ENCODE results near the gene CCDC192. TPM values are rescaled to one million over a fixed set of nuclear protein-coding genes. Genes with fewer than 3 reads are reported as not detected.

CCDC192 gene
- total RNA-seq, 1 donor from 2014 or later: not detected

DNA sequence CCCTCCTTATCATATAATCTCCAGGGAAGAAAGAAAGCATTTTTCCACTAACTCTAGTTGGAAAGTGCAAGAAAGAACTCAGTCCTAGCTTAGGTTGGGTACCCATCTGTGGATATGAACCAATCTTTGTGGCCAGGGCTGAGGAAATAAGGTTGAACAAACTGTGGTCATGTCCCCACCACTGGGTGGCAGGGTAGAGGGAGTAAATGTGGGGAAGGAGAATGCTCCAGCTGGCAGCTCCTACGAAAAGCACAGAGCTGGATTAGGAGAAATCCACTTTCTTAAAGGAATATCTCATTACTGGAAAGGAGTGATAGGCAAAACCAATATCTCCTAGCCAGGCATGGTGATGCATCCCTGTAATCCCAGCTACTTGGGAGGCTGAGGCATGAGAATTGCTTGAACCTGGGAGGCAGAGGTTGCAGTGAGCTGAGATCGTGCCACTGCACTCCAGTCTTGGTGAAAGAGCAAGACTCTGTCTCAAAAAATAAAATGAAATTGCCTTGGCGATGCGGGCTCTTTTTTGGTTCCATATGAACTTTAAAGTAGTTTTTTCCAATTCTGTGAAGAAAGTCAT is 175.1 kb downstream of the CCDC192 start:
- no peak for DNase-seq (ENCODE audit: low spot score in 2 of 2)
- peaks cover 0 to 4% of the 10 kb centered on the region in 2 donors for H3K4me1 ChIP-seq
- intact Hi-C loops (cut with DNase I): loop anchor here (5.0 to 10.0 kb wide), 2 partner anchors 207 to 324 kb away; partner anchors contain the start of gene SLC12A2
- no peaks in the 10 kb centered on the region for H3K9me3 ChIP-seq
- no peak overlapping the region for H3K4me3 ChIP-seq
- TF ChIP-seq, protein P1, sequence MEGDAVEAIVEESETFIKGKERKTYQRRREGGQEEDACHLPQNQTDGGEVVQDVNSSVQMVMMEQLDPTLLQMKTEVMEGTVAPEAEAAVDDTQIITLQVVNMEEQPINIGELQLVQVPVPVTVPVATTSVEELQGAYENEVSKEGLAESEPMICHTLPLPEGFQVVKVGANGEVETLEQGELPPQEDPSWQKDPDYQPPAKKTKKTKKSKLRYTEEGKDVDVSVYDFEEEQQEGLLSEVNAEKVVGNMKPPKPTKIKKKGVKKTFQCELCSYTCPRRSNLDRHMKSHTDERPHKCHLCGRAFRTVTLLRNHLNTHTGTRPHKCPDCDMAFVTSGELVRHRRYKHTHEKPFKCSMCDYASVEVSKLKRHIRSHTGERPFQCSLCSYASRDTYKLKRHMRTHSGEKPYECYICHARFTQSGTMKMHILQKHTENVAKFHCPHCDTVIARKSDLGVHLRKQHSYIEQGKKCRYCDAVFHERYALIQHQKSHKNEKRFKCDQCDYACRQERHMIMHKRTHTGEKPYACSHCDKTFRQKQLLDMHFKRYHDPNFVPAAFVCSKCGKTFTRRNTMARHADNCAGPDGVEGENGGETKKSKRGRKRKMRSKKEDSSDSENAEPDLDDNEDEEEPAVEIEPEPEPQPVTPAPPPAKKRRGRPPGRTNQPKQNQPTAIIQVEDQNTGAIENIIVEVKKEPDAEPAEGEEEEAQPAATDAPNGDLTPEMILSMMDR (IDR thresholded peaks at IDR 0.05): no peak
- H3K27me3 ChIP-seq: no peaks in the 10 kb centered on the region
- H3K36me3 ChIP-seq: no peaks in the 10 kb centered on the region
- H3K27ac ChIP-seq: no peak overlapping the region

DNA sequence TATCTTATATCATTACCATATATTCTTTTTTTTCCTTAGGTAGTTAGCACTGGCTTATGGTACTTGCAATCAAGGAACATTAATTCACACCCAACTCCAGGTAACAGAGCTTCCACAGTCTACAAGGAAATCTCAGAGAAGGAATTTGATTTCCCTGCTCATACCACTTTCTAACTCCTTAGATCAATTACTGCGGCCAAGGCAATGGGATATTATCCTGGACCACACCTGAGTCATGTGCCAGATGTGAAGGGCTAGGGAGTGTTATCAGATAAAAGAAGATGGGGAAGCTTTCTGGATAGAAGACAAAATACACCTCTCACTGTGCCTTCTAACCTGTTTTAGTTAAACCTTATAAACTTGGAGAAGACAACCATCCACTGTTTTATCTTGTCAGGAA is 181.2 kb downstream of the CCDC192 start:
- TF ChIP-seq, protein P1 (IDR thresholded peaks at IDR 0.05): no peak
- intact Hi-C loops (cut with DNase I): no loop called here
- DNase-seq (ENCODE audit: low spot score in 2 of 2): no peak

DNA sequence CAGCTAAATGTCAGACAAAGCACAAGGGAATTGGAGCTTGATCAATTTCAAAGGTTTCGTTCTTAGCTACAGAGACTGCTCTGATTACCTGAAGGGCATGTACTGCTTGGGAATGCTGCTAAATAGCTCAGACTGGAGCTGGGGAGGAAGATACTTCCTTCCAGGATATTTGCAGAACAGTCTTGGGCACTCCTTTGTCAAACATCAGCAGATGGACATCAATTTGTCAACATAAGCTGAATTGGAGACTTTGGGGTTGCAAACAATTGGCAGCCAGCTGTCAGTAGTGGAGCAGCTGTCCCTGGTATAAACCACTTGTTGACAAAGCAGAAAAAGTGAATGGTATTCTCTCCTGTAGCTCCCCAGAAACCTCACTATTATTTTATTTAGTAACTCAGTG is 182.0 kb downstream of the CCDC192 start:
- intact Hi-C loops (cut with DNase I): no loop called here
- no peak overlapping the region for H3K27ac ChIP-seq
- no peak for DNase-seq (ENCODE audit: low spot score in 2 of 2)
- H3K4me3 ChIP-seq: no peak overlapping the region
- H3K36me3 ChIP-seq: no peaks in the 10 kb centered on the region
- TF ChIP-seq, protein P1 (IDR thresholded peaks at IDR 0.05): no peak
- no peaks in the 10 kb centered on the region for H3K9me3 ChIP-seq
- H3K27me3 ChIP-seq: no peaks in the 10 kb centered on the region
- H3K4me1 ChIP-seq: no peaks in the 10 kb centered on the region

More for the DNA sequence above, 181.2 kb downstream of the CCDC192 start:
- H3K4me1 ChIP-seq: no peaks in the 10 kb centered on the region
- H3K36me3 ChIP-seq: no peaks in the 10 kb centered on the region
- H3K27me3 ChIP-seq: no peaks in the 10 kb centered on the region
- H3K4me3 ChIP-seq: no peak overlapping the region
- H3K9me3 ChIP-seq: no peaks in the 10 kb centered on the region
- H3K27ac ChIP-seq: no peak overlapping the region

DNA sequence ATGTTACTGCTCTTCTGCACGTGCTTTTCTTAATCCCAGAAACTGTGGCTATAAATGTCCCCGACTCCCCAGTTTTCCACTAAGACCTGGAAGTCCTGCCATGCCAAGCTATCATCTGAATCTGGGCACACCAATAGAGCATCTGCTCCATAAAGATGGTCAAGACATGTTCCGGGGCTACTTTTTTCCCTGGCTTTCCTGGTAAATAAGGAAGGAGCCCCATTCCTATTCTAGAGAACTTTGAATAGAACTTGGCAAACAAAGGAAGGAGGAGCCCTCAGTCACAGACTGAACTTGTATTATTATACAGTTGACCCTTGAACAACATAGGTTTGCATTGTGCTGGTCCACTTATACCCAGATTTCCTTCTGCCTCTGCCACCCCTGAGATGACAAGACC is 182.9 kb downstream of the CCDC192 start:
- no peak overlapping the region for H3K27ac ChIP-seq
- DNase-seq (ENCODE audit: low spot score in 2 of 2): no peak
- intact Hi-C loops (cut with DNase I): no loop called here
- H3K4me3 ChIP-seq: no peak overlapping the region
- H3K27me3 ChIP-seq: no peaks in the 10 kb centered on the region
- no peaks in the 10 kb centered on the region for H3K9me3 ChIP-seq
- TF ChIP-seq, protein P1 (IDR thresholded peaks at IDR 0.05): no peak
- H3K4me1 ChIP-seq: no peaks in the 10 kb centered on the region
- H3K36me3 ChIP-seq: no peaks in the 10 kb centered on the region

DNA sequence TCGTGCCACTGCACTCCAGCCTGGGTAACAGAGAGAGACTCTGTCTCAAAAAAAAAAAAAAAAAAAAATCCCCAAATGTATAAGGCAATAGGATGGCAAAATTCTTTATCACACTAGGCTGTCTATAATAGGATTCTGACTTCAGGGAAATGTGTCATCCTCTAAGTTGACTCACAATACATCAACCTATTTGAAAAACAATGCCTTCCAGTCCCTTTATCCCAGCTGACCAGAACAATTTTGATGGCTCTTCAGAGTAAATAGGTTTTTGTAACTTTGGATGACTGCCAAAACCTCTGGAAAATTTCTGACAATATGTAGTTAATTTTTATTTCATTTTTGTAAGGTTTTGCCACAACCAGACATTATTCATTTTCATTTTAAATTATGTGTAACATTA is 184.1 kb downstream of the CCDC192 start:
- no peak overlapping the region for H3K27ac ChIP-seq
- intact Hi-C loops (cut with DNase I): no loop called here
- no peak for DNase-seq (ENCODE audit: low spot score in 2 of 2)
- no peaks in the 10 kb centered on the region for H3K27me3 ChIP-seq
- no peaks in the 10 kb centered on the region for H3K9me3 ChIP-seq
- no peaks in the 10 kb centered on the region for H3K36me3 ChIP-seq
- TF ChIP-seq, protein P1 (IDR thresholded peaks at IDR 0.05): no peak
- no peak overlapping the region for H3K4me3 ChIP-seq
- H3K4me1 ChIP-seq: no peaks in the 10 kb centered on the region

DNA sequence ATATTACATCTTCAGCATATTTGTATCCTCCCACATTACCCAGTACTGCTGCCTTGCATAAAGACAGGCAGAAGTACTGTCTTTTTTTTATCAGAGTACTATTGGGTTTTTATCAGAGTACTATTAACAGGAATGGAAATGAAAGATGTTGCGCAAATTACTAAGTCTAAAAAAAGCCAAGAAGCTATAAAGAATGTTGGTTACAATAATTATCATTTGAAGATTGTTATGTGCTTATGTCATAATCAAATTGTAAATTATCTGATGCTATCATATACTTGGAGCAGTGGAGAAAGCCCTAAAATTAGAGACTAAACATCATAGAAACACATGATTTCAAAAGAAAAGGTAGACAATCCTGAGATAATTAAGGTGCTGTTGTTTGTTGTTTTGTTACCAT is 188.8 kb downstream of the CCDC192 start:
- H3K4me3 ChIP-seq: no peak overlapping the region
- no peak overlapping the region for H3K27ac ChIP-seq
- H3K36me3 ChIP-seq: no peaks in the 10 kb centered on the region
- no peaks in the 10 kb centered on the region for H3K27me3 ChIP-seq
- intact Hi-C loops (cut with DNase I): no loop called here
- TF ChIP-seq, protein P1 (IDR thresholded peaks at IDR 0.05): no peak
- no peak for DNase-seq (ENCODE audit: low spot score in 2 of 2)
- no peaks in the 10 kb centered on the region for H3K9me3 ChIP-seq
- H3K4me1 ChIP-seq: no peaks in the 10 kb centered on the region

Measured in ascending aorta (tissue), 2 donors.